Osteocyte (in vitro differentiated cells): ENCODE measurements around the gene ZFP62. TPM values are rescaled to one million over a fixed set of nuclear protein-coding genes. Genes with fewer than 3 reads are reported as not detected.

Experiments
- DNase-seq: peaks from one replicate; pipeline ENCODE4 v3.0.0; 2021; ENCODE audit warnings: mixed read lengths; ENCODE audit not compliant: unreplicated experiment; ENCODE audit errors: extremely low spot score
- H3K27ac Mint-ChIP-seq: one replicate; pipeline ENCODE4 v1.8.0; 2021; ENCODE audit warnings: mild to moderate bottlenecking, mixed read lengths; ENCODE audit not compliant: unreplicated experiment
- H3K27me3 Mint-ChIP-seq: one replicate; pipeline ENCODE4 v1.8.0; 2021; ENCODE audit warnings: mixed read lengths; ENCODE audit not compliant: unreplicated experiment
- H3K36me3 Mint-ChIP-seq: one replicate; pipeline ENCODE4 v1.8.0; 2021; ENCODE audit warnings: mixed read lengths; ENCODE audit not compliant: unreplicated experiment
- H3K4me1 Mint-ChIP-seq: one replicate; pipeline ENCODE4 v1.8.0; 2021; ENCODE audit warnings: mixed read lengths; ENCODE audit not compliant: unreplicated experiment
- H3K4me3 Mint-ChIP-seq: one replicate; pipeline ENCODE4 v1.8.0; 2021; ENCODE audit warnings: mild to moderate bottlenecking, moderate library complexity, mixed read lengths; ENCODE audit not compliant: unreplicated experiment
- H3K9me3 Mint-ChIP-seq: one replicate; pipeline ENCODE4 v1.8.0; 2021; ENCODE audit warnings: mixed read lengths; ENCODE audit not compliant: unreplicated experiment
- total RNA-seq: library from RNA; stranded (reverse); gene quantifications from 2 replicates; pipeline ENCODE4 v1.2.1, GENCODE V29; 2021
- TF ChIP-seq, protein P1 (sequence below): fragments of 200-600 bp; sonication (generic); IDR thresholded peaks from 2 replicates; pipeline ENCODE4 v1.5.0; 2021; ENCODE audit warnings: antibody characterized with exemption, mild to moderate bottlenecking, moderate library complexity

The ZFP62 gene
- total RNA-seq, 1 donor from 2014 or later, result 21.7 TPM

DNA sequence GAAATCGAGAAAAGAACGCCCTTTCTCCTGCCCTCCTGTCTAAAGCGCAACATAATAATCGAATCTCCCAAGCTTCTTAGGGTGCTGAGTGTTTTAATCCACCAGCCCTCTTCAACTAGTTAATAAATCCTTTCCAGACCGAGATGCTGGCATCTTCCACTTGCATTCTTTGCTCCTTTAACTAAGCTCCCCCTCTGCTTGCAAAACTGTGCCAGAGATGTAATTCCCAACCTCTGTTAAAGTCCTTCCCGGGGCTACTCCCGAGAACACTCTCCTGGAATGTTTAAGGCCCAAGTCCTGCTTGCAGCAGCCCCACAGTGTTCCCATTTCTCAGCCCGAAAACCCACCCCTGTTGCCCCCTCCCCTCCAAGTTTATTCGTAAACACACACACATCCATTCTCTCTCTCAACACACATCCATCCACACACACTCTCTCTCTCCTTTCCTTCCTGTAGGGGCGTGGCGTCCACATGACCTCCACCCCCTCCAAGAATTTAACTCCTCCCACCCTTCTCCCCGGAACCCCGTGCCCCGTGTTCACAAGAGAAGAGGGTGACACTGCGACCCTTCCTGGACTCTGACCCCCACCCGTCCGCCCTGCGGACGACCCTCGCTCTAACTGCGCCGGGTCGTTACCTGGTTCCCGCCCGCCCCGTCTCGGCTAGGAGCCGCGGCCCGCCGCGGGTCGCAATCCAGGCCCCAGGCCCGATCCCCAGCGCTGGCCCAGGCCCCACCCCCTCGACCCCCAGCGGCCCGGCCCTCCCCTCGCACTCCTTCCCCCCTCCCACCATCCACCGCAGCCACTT, 51.5 kb downstream of the ZFP62 start:
- Mint-ChIP-seq H3K9me3 (no peaks in the 10 kb centered on the region), H3K27ac (peak overlapping the region; percentile 98), H3K4me1 (peaks cover 58% of the 10 kb centered on the region), H3K4me3 (peak overlapping the region; percentile 97), H3K36me3 (no peaks in the 10 kb centered on the region), H3K27me3 (no peaks in the 10 kb centered on the region)
- TF ChIP-seq, protein P1, sequence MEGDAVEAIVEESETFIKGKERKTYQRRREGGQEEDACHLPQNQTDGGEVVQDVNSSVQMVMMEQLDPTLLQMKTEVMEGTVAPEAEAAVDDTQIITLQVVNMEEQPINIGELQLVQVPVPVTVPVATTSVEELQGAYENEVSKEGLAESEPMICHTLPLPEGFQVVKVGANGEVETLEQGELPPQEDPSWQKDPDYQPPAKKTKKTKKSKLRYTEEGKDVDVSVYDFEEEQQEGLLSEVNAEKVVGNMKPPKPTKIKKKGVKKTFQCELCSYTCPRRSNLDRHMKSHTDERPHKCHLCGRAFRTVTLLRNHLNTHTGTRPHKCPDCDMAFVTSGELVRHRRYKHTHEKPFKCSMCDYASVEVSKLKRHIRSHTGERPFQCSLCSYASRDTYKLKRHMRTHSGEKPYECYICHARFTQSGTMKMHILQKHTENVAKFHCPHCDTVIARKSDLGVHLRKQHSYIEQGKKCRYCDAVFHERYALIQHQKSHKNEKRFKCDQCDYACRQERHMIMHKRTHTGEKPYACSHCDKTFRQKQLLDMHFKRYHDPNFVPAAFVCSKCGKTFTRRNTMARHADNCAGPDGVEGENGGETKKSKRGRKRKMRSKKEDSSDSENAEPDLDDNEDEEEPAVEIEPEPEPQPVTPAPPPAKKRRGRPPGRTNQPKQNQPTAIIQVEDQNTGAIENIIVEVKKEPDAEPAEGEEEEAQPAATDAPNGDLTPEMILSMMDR, result no peak
- no peak for DNase-seq

DNA sequence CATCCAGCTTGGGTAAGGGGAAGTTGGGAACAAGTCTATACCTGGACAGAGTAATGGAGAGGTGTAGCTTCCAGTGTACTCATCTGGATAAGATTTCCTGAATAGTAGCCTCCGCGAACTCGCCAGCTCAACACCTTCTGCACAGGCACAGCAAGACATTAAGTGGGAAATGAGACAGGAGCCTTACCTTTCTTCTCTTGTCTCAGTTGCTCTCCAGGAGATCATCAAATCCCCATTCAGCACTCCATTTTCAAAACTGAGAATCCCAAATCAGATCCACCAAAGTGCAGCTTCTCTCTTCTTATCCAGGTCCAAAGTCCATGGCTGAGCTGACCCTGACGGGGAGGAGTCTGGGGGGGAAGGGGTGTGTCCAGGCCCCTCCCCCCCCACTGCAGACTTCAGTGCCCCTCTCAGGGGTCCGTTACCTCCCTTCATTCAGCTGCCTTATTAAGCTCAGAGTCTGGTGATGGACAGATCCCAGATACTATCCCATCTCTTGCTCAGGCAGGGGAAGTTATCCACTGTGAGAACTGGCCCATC, 52.5 kb downstream of the ZFP62 start:
- Mint-ChIP-seq H3K9me3 (no peaks in the 10 kb centered on the region), H3K27me3 (no peaks in the 10 kb centered on the region), H3K27ac (peak overlapping the region; percentile 71), H3K36me3 (no peaks in the 10 kb centered on the region), H3K4me1 (peaks cover 58% of the 10 kb centered on the region), H3K4me3 (peak overlapping the region; percentile 97)
- TF ChIP-seq, protein P1, result no peak
- no peak for DNase-seq

DNA sequence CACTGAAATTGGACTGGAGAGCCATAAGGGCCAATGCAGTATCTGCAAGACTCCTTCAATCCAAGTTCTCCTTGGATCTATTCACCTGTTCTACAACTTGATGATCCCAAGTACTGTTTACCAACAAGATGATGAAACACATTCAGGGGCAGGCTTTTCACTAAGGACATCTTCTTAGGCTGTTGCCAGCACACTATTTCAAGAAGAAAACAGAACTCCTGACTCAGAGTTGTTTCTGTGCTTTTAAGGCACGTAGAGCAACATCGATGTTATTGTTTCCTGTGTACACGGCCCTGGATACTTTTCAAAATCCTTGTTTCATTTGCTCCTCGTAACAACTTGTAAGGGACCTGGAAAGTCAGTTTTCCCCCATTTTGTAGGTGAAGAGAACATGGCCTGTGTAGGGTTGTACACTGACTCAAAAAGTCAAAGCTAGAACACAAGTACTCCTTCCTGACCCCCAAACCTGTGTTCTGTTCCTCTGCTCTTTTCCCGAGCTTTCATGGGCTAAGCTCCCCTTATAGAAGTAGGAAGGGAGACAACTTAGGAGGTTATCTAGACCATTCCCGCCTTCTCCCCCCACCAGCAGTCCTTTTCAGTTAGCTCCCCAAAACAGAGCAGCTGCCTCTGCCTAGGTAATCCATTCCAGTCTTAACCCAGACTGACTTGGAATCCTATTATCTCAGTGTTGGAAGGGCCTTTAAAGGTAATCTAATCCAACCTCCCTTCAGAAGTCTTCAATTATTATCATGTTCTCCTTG, 53.2 kb downstream of the ZFP62 start:
- peaks cover 63% of the 10 kb centered on the region for H3K4me1 Mint-ChIP-seq
- H3K27me3 Mint-ChIP-seq, result no peaks in the 10 kb centered on the region
- no peak for DNase-seq
- peak overlapping the region; percentile 97 for H3K4me3 Mint-ChIP-seq
- peak overlapping the region; percentile 71 for H3K27ac Mint-ChIP-seq
- H3K9me3 Mint-ChIP-seq, result no peaks in the 10 kb centered on the region
- TF ChIP-seq, protein P1, result no peak
- H3K36me3 Mint-ChIP-seq, result no peaks in the 10 kb centered on the region

DNA sequence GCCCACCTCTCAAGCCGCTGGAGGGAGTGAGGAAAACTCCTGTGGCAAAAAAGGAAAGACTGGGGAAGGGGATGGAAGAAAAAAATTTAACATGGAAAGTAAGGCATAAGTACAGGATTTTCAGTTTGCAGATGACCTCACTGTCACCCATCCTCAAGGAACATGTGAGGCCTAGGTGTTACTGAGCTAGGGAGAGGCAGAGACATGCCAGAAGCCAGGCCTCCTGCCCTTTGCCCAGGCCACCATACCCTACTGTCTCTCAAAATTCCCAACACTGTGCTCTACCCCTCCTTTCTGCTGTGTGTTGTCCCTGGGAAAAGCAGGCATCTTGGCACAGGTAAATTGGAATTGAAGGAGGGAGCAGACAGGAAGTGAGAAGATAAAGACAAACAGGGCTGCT, 54.0 kb downstream of the ZFP62 start:
- no peaks in the 10 kb centered on the region for H3K36me3 Mint-ChIP-seq
- DNase-seq, result no peak
- H3K27me3 Mint-ChIP-seq, result no peaks in the 10 kb centered on the region
- H3K27ac Mint-ChIP-seq, result peak overlapping the region; percentile 60
- H3K4me1 Mint-ChIP-seq, result peaks cover 63% of the 10 kb centered on the region
- peak overlapping the region; percentile 10 for H3K4me3 Mint-ChIP-seq
- TF ChIP-seq, protein P1, result no peak
- H3K9me3 Mint-ChIP-seq, result no peaks in the 10 kb centered on the region
